Osteocyte (in vitro differentiated cells): ENCODE data around the gene APOA5. TPM values are rescaled to one million over a fixed set of nuclear protein-coding genes. Genes with fewer than 3 reads are reported as not detected.

Experiments
- DNase-seq: peaks from one replicate; pipeline ENCODE4 v3.0.0; 2021; ENCODE audit warnings: mixed read lengths; ENCODE audit not compliant: unreplicated experiment; ENCODE audit errors: extremely low spot score
- H3K27ac Mint-ChIP-seq: one replicate; pipeline ENCODE4 v1.8.0; 2021; ENCODE audit warnings: mild to moderate bottlenecking, mixed read lengths; ENCODE audit not compliant: unreplicated experiment
- H3K27me3 Mint-ChIP-seq: one replicate; pipeline ENCODE4 v1.8.0; 2021; ENCODE audit warnings: mixed read lengths; ENCODE audit not compliant: unreplicated experiment
- H3K36me3 Mint-ChIP-seq: one replicate; pipeline ENCODE4 v1.8.0; 2021; ENCODE audit warnings: mixed read lengths; ENCODE audit not compliant: unreplicated experiment
- H3K4me1 Mint-ChIP-seq: one replicate; pipeline ENCODE4 v1.8.0; 2021; ENCODE audit warnings: mixed read lengths; ENCODE audit not compliant: unreplicated experiment
- H3K4me3 Mint-ChIP-seq: one replicate; pipeline ENCODE4 v1.8.0; 2021; ENCODE audit warnings: mild to moderate bottlenecking, moderate library complexity, mixed read lengths; ENCODE audit not compliant: unreplicated experiment
- H3K9me3 Mint-ChIP-seq: one replicate; pipeline ENCODE4 v1.8.0; 2021; ENCODE audit warnings: mixed read lengths; ENCODE audit not compliant: unreplicated experiment
- total RNA-seq: library from RNA; stranded (reverse); gene quantifications from 2 replicates; pipeline ENCODE4 v1.2.1, GENCODE V29; 2021
- TF ChIP-seq, protein P1 (sequence below): fragments of 200-600 bp; sonication (generic); IDR thresholded peaks from 2 replicates; pipeline ENCODE4 v1.5.0; 2021; ENCODE audit warnings: antibody characterized with exemption, mild to moderate bottlenecking, moderate library complexity

The APOA5 gene
- total RNA-seq, 1 donor from 2014 or later = not detected

DNA sequence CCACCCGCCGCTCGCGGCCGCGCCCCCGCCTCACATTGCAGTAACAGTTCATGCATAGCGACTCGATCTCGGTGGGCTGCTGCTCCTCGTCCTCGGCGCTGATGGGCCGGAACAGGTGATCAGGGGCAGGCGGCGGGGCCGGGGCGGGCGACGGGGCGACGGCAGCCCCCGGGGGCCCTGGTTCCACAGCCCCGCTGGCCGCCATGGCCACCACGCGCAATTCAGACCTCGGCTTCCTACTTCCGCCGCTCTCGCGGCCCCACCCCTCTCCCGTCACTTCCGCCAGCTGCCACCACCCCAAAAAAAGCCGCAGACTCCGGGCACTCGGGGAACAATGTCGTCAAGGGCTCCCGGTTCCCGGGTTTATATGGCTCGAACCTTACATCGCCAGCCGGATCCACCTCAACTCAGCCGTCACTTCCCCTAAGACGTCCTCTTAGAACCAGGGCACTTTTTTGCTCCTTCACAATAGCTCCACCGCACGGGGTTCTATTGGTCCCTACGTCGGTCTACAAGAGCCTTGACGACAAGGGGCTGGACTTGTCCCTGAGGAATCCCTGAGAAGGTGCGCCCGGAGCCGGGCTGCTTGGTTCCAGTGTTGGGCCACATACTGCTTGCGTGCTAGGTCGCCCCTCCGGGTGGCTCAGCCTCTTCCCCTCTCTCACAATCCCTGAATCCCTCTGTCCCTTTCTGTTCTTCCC is 3.7 kb downstream of the APOA5 start, which contains the start of gene ZPR1:
Gene ZPR1, minus strand, starts transcription at position 238 of the 701 bp plus-strand sequence. Its CDS starts 33 bp downstream, at position 205.
- Mint-ChIP-seq H3K27me3 (no peaks in the 10 kb centered on the region), H3K4me1 (peaks cover 18% of the 10 kb centered on the region), H3K36me3 (peaks cover 15% of the 10 kb centered on the region), H3K9me3 (no peaks in the 10 kb centered on the region), H3K27ac (peak within 1 kb of the TSS; percentile 98), H3K4me3 (peak within 1 kb of the TSS; percentile 98)
- TF ChIP-seq, protein P1, sequence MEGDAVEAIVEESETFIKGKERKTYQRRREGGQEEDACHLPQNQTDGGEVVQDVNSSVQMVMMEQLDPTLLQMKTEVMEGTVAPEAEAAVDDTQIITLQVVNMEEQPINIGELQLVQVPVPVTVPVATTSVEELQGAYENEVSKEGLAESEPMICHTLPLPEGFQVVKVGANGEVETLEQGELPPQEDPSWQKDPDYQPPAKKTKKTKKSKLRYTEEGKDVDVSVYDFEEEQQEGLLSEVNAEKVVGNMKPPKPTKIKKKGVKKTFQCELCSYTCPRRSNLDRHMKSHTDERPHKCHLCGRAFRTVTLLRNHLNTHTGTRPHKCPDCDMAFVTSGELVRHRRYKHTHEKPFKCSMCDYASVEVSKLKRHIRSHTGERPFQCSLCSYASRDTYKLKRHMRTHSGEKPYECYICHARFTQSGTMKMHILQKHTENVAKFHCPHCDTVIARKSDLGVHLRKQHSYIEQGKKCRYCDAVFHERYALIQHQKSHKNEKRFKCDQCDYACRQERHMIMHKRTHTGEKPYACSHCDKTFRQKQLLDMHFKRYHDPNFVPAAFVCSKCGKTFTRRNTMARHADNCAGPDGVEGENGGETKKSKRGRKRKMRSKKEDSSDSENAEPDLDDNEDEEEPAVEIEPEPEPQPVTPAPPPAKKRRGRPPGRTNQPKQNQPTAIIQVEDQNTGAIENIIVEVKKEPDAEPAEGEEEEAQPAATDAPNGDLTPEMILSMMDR = no peak
- DNase-seq = peak; percentile 91

DNA sequence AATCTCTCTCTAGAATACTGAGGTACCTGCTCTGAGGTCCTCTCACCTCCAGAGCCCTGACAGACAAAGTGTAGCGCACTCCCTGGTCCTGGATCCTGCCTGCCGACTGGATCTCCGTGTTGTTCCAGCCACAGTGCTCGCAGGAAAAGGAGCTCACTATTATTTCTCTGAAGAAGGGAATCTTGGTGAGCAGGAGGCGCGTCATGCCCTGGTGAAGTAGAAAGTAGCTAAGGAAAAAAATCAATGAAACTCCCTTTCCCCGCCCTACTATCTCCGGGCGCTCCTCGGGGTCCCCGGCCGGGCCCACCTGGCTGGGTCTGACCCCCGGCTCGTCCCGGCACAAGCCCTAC is 4.3 kb downstream of the APOA5 start:
- Mint-ChIP-seq H3K4me1 (peaks cover 18% of the 10 kb centered on the region), H3K9me3 (no peaks in the 10 kb centered on the region), H3K4me3 (peak overlapping the region; percentile 98), H3K27me3 (no peaks in the 10 kb centered on the region), H3K36me3 (peaks cover 15% of the 10 kb centered on the region), H3K27ac (peak overlapping the region; percentile 5)
- TF ChIP-seq, protein P1 = no peak
- no peak for DNase-seq

DNA sequence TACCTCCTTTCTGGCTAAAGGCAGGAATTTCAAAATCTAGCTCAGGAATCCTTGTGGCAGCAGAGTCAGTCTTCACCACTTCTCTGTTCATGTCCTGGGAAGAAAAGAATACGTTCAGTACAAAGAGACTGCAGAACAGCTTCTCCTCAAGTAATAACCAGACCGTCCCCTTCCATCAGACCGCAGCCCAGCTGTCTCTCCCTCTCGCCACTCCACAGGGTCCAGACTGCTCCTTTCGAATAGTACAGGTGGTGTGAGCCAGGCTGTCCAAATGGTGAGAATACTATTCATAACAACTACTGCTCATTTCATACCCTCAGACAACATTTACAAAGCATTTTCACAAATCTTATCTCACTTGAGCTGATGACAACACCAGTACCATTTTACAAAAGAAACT is 4.7 kb downstream of the APOA5 start:
- peak overlapping the region; percentile 5 for H3K27ac Mint-ChIP-seq
- H3K9me3 Mint-ChIP-seq = no peaks in the 10 kb centered on the region
- DNase-seq = no peak
- H3K36me3 Mint-ChIP-seq = peaks cover 19% of the 10 kb centered on the region
- TF ChIP-seq, protein P1 = no peak
- no peaks in the 10 kb centered on the region for H3K27me3 Mint-ChIP-seq
- peak overlapping the region; percentile 98 for H3K4me3 Mint-ChIP-seq
- H3K4me1 Mint-ChIP-seq = peaks cover 18% of the 10 kb centered on the region

DNA sequence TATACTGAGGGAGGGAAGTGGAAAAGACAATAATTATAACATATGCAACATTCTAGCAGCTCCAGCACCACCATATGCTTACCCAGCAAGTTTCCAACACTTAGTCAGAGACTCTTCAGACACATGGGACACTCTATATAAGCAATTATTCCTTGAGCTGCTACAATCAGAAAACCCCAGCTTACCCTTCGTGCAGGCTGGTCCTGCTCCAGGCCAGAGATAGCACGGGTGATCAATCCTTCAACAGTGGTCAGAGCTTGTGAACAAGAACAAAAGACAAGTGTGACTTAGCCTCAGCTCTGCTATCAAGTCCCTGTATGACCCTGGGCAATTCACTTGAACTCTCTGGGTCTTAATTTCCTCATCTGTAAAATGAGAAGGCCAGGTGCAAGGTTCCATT is 5.4 kb downstream of the APOA5 start:
- Mint-ChIP-seq H3K27ac (no peak overlapping the region), H3K4me3 (peak overlapping the region; percentile 98), H3K9me3 (no peaks in the 10 kb centered on the region), H3K36me3 (peaks cover 21% of the 10 kb centered on the region), H3K27me3 (no peaks in the 10 kb centered on the region), H3K4me1 (peaks cover 18% of the 10 kb centered on the region)
- TF ChIP-seq, protein P1 = no peak
- DNase-seq = no peak

DNA sequence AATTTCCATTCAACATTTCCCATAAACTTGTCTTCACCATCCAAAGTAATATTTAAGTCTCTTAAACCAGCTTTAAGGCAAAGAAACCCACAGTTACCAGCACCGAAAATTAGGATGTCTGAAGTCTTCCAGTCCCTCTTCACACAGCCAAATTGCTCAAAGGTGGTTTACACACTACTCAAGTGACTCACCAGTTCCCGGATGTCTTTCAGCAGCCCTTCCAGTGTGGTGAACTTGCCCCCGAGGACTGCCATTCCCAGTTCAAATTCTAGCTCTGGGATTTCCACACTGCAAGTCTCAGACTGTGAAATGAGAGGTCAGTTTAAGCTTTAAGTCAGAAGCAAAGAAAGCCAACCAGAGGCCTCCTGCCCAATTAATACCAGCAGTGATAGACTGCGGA is 9.0 kb downstream of the APOA5 start:
- Mint-ChIP-seq H3K36me3 (peaks cover 45% of the 10 kb centered on the region), H3K27ac (no peak overlapping the region), H3K4me3 (no peak overlapping the region), H3K9me3 (no peaks in the 10 kb centered on the region), H3K4me1 (peaks cover 12% of the 10 kb centered on the region), H3K27me3 (no peaks in the 10 kb centered on the region)
- no peak for DNase-seq
- TF ChIP-seq, protein P1 = no peak
